GM10248 (cell line): ENCODE results near the gene SH2D1B.

Experiments used
- CTCF ChIA-PET: fragments of 300-600 bp; sonication (Branson Sonifier 250); formaldehyde crosslinking; extraction: SDS; loops from one replicate; lab custom pipeline; 2021; ENCODE audit warnings: antibody characterized with exemption; lab: Yijun Ruan, JAX
- POLR2A ChIA-PET: fragments of 350-650 bp; sonication (Branson Sonifier 250); formaldehyde crosslinking; extraction: SDS; loops from one replicate; lab custom pipeline; 2020; ENCODE audit warnings: antibody characterized with exemption; lab: Yijun Ruan, JAX
- DNase-seq: peaks from one replicate; pipeline ENCODE4 v3.0.0; 2012; ENCODE audit errors: extremely low spot score
- TF ChIP-seq, protein P1 (sequence below): IDR thresholded peaks from 2 replicates; pipeline ENCODE4 v1.5.1; 2012; ENCODE audit warnings: mild to moderate bottlenecking, low read depth; ENCODE audit errors: extremely low read depth, missing control alignments, control extremely low read depth

Gene SH2D1B

DNA sequence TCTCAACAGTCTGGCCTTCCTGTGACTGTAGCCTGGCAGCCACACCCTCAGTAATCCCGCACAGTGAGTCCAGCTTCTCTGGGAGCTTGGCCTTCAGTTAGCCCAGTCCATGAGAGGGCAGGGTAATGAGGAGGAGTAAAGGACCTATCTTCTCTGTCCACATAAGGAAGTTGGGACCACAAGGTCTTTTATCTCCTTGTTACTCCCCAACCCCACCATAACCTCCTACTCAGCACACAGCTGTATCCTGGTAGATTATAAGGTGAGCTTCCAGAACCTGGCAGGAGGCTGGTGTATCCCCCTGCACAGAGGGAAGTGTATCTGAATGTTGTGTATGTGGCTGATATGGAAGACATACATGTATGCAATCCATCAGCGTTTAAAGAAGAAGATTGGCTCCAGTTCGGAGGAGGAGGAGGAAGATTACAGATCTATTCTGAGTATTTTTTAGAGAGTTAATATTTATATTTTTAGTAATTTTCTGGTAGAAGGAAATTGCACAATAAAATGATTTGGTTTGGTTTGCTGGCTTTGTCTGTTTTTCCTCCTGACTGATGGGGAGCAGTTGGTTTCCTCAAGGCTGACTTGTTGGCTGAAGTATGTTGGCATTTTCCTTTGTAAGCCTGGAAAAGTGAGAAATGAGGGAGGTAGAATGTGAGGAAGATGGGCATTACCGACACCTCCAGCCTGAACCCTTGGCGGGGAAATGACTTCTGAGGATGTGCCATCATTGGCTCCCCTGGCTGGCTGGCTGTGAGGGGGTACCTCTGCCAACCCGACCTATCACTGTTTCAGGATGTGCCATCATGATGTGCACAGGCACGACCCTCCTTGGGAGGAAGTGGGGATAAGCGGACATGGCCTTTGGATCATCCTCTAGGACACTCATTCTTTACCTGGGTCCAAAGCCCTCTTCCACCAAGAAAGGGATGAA is 25.4 kb downstream of the SH2D1B start:
- ChIA-PET POLR2A (no interaction called here), CTCF (interaction anchor here (0.8 to 2.9 kb wide), 3 partner anchors 15 to 330 kb away, joined by 3 to 9 read pairs (median 3); no protein-coding TSS in a partner anchor)
- no peak for DNase-seq
- TF ChIP-seq, protein P1, sequence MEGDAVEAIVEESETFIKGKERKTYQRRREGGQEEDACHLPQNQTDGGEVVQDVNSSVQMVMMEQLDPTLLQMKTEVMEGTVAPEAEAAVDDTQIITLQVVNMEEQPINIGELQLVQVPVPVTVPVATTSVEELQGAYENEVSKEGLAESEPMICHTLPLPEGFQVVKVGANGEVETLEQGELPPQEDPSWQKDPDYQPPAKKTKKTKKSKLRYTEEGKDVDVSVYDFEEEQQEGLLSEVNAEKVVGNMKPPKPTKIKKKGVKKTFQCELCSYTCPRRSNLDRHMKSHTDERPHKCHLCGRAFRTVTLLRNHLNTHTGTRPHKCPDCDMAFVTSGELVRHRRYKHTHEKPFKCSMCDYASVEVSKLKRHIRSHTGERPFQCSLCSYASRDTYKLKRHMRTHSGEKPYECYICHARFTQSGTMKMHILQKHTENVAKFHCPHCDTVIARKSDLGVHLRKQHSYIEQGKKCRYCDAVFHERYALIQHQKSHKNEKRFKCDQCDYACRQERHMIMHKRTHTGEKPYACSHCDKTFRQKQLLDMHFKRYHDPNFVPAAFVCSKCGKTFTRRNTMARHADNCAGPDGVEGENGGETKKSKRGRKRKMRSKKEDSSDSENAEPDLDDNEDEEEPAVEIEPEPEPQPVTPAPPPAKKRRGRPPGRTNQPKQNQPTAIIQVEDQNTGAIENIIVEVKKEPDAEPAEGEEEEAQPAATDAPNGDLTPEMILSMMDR = no peak

DNA sequence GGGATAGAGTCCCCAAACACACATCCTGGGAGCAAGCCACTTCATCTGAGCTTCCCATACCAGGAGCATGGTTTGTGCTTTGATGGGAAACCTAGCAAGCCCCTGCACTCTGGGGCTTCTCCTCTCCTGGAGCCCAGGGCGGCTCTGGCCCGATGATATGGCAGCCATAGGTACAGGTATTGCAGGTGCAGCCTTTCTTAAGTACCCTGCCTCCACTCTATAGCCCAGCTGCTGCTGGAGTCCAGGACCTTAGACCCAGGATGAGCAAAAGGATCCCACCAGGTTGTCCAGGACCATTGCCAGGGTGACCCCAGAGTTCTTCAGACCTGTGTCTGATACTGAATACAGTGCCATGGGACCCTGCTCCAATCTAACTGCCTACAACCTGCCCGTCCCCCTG is 26.2 kb downstream of the SH2D1B start:
- TF ChIP-seq, protein P1 = no peak
- ChIA-PET CTCF (interaction anchor here (2.9 kb wide), 1 partner anchor 329 kb away, joined by 9 read pairs; no protein-coding TSS in a partner anchor), POLR2A (no interaction called here)
- no peak for DNase-seq

DNA sequence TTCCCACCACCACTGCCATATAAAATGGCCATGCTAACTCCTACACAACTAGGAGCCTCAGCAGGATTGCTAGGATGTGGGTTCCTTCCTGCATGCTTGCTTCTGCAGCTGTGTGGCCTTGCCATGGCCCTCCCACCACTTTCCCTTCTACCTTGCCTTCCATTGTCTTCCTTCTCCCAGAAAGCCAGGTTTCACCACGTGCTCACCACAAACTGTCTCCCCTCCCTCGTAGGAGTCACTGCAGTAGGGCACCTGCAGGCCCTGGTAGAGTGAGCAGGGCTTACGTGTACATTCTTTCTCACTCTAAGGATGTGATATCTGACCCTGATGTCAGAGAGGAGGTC is 26.7 kb downstream of the SH2D1B start:
- TF ChIP-seq, protein P1 = no peak
- DNase-seq = no peak
- CTCF ChIA-PET = interaction anchor here (1.6 to 2.9 kb wide), 2 partner anchors 19 to 329 kb away, joined by 4 to 9 read pairs; no protein-coding TSS in a partner anchor
- POLR2A ChIA-PET = no interaction called here

DNA sequence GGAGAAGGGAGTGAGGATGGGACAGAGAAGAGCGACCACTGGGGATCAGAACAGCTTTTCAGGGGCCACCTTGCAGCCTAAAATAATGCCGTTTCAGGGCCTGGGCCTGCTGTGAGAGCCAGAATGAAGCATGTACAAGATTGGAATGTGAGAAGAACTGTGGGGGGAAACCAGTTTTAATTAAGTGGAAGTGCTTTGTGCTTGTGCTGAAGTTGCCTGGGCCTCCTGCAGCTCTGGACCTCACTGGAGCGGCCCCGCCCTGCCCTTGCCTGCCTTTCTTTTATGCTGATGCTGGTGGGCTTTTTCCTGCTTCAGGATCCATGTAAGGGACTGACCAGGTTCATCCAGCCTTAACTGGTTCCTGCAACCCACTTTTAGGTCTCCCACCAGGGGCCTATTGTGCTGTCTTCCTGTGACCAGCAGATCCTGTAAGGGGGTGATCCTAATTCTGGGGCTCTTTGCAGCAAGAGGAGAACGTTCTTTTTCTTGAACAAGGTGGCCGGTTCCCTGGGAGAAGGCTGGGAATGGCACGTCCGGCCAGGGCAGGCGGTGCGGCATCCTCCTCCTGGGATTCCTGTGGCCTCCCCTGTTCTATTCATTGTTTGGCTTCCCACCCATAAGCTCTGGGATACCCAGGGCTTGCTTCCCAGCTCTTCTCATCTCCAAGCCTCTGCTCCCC is 27.2 kb downstream of the SH2D1B start:
- DNase-seq = no peak
- ChIA-PET CTCF (interaction anchor here (1.6 to 2.9 kb wide), 2 partner anchors 19 to 328 kb away, joined by 4 to 9 read pairs; no protein-coding TSS in a partner anchor), POLR2A (no interaction called here)
- TF ChIP-seq, protein P1 = no peak

DNA sequence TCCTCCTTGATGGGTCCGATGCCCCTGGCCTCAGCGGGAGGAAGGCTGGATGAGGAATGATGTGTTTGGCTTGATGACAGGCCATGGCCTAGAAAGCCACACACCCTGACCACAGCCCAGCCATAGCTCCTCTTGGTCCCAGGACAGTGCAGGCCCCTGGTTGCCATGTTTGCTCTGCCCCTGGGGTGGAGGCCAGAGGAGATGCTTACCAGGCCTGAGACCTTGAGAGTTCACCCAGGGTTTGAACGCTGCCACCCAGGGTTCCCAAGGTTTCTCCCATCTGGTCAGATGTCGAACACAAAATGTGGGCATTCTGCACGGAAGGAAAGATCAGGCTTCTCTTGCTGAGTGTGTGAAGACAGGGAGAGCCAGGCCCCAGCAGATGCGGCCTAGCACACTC is 27.8 kb downstream of the SH2D1B start:
- CTCF ChIA-PET = interaction anchor here (1.2 to 2.9 kb wide), 3 partner anchors 12 to 328 kb away, joined by 3 to 9 read pairs (median 4); no protein-coding TSS in a partner anchor

More for the DNA sequence above, 27.8 kb downstream of the SH2D1B start:
- no peak for DNase-seq
- TF ChIP-seq, protein P1 = no peak
- POLR2A ChIA-PET = no interaction called here
